ENCODE measurements around the gene F8.
"Not testable (repeated sequence)": the region's sequence is repeated elsewhere in the genome, so short reads cannot be mapped to it uniquely, and the experiment has no call there.

F8 gene

GRCh38 chrX:155028877-155029291, 6.4 kb upstream of the F8 start:
- no peak for DNase-seq

GRCh38 chrX:155028129-155028528, 5.6 kb upstream of the F8 start:
- peak; percentile 9 for DNase-seq

- DNase-seq = peak; percentile 31
These were observed 5.1 kb upstream of the F8 start for GRCh38 chrX:155027509-155028066.

- peak; percentile 96 for DNase-seq
These were observed 4.4 kb upstream of the F8 start, which contains the start of gene FUNDC2 for GRCh38 chrX:155026727-155027508. TSS of gene FUNDC2 (plus strand) at chrX:155026844. CDS start at chrX:155026939, 95 bp downstream.

GRCh38 chrX:155026420-155026726, 3.9 kb upstream of the F8 start:
- no peak for DNase-seq

GRCh38 chrX:155023907-155024833, 1.6 kb upstream of the F8 start:
- DNase-seq = no peak

- DNase-seq = no peak
These were observed 1.9 kb downstream of the F8 start for GRCh38 chrX:155020591-155020990.

- DNase-seq = no peak
These were observed 12.5 kb downstream of the F8 start for GRCh38 chrX:155009994-155010472.

GRCh38 chrX:155008578-155008977, 13.9 kb downstream of the F8 start:
- not testable (repeated sequence) for DNase-seq

- DNase-seq = not testable (repeated sequence)
These were observed 15.4 kb downstream of the F8 start for GRCh38 chrX:155006913-155007671.

- DNase-seq = not testable (repeated sequence)
These were observed 16.1 kb downstream of the F8 start for GRCh38 chrX:155006379-155006778.

- DNase-seq = no peak
These were observed 17.3 kb downstream of the F8 start for GRCh38 chrX:155005190-155005589.

GRCh38 chrX:155001873-155002272, 20.6 kb downstream of the F8 start:
- no peak for DNase-seq

- DNase-seq = no peak
These were observed 21.7 kb downstream of the F8 start for GRCh38 chrX:155000841-155001240.

- no peak for DNase-seq
These were observed 24.2 kb downstream of the F8 start for GRCh38 chrX:154998204-154998880.

GRCh38 chrX:154991476-154991875, 31.0 kb downstream of the F8 start:
- no peak for DNase-seq

GRCh38 chrX:154991039-154991438, 31.5 kb downstream of the F8 start:
- DNase-seq = no peak

- no peak for DNase-seq
These were observed 32.0 kb downstream of the F8 start for GRCh38 chrX:154990496-154990895.

- no peak for DNase-seq
These were observed 33.8 kb downstream of the F8 start for GRCh38 chrX:154988719-154989118.

- no peak for DNase-seq
These were observed 34.6 kb downstream of the F8 start for GRCh38 chrX:154987940-154988339.

GRCh38 chrX:154986826-154987575, 35.5 kb downstream of the F8 start:
- no peak for DNase-seq

- DNase-seq = no peak
These were observed 41.5 kb downstream of the F8 start for GRCh38 chrX:154981116-154981411.

Measured in CD4-positive, alpha-beta T cell treated with Interleukin-10 for 1 hour (primary cell).